SH-SY5Y (cell line): ENCODE data around the gene GPR156.

Experiments used
- GATA2 ChIP-seq: IDR thresholded peaks from 2 replicates; pipeline ENCODE4 v1.6.1; 2011; ENCODE audit warnings: mild to moderate bottlenecking, low read depth, low read length
- GATA3 ChIP-seq: IDR thresholded peaks from 2 replicates; pipeline ENCODE4 v1.6.1; 2011; ENCODE audit warnings: low read depth, mild to moderate bottlenecking, low read length, moderate library complexity

- TF ChIP-seq GATA2 = no peak
- no peak for TF ChIP-seq GATA3
Measured at GRCh38 chr3:120227710-120228347, 57.2 kb downstream of the GPR156 start.
